Measurements from ENCODE around the gene ERGIC3.
"Not testable (repeated sequence)": the region's sequence is repeated elsewhere in the genome, so short reads cannot be mapped to it uniquely, and the experiment has no call there.

Gene ERGIC3

GRCh38 chr20:35541783-35542662, at the start of gene ERGIC3:
Gene ERGIC3, plus strand, starts transcription at chr20:35542078. Its CDS starts 20 bp downstream, at chr20:35542098.
- DNase-seq, result peak; percentile 99

DNA sequence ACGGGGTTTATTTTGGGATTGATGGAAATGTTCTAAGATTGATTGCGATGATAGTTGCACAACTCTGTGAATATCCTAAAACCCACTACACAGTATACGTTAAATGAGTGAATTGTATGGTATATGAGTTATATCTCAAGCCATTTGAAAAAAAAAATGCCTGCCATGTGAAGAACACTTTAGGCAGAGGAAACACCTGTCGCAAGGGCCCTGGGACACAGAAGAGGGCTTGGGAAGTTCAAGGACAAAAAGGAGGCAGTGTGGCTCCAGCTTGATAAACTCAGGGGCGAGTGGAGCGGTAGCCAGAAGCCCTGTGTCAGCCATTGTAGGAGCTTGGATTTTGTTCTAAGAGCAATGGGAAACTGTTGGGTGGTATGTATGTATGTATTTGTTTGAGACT, 49.5 kb upstream of the ERGIC3 start:
- no peak for DNase-seq

DNA sequence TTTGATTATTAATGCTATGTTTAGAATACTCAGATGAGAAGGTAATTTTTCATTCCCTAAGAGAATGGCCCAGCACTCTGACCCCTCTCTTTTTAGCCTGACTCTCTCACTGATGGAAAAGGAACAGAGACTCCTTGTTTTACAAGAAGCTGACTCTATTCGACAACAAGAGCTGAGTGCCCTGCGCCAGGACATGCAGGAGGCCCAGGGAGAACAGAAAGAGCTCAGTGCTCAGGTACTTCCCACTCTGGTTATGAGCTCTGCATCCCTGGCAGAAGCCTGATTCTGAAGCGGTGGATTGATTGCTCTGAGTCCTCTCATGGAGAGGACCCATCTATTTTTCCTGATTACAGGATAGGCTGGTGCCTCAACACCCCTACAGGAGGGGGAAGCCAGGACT, 45.4 kb upstream of the ERGIC3 start:
- no peak for DNase-seq

DNA sequence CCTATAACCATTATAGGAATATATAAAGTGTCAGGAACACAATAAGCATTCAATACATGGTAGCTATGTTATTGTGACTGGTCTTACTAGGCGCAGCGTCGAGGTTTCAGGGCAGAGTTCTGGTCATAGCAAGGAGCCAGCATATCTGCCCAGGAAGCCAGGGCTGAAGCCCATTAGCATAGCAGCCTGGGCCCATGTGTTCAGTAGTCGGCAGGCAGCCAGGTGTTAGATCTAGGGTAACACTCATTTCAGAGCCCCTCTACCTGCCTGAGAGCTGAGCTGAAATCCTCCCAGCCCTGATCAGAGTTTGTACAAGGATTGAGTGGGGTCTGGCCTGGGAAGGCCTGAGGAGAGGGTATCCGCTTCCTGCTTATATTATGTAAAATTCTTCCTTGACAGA, 44.6 kb upstream of the ERGIC3 start:
- DNase-seq, result no peak

GRCh38 chr20:35497780-35498189, 44.1 kb upstream of the ERGIC3 start:
- DNase-seq, result no peak

GRCh38 chr20:35499271-35499670, 42.6 kb upstream of the ERGIC3 start:
- no peak for DNase-seq

DNA sequence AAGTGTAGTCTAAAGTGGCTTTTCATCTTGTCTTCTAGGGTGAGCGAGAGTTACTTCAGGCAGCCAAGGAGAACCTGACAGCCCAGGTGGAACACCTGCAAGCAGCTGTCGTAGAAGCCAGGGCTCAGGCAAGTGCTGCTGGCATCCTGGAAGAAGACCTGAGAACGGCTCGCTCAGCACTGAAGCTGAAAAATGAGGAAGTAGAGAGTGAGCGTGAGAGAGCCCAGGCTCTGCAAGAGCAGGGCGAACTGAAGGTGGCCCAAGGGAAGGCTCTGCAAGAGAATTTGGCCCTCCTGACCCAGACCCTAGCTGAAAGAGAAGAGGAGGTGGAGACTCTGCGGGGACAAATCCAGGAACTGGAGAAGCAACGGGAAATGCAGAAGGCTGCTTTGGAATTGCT, 39.5 kb upstream of the ERGIC3 start:
- no peak for DNase-seq

GRCh38 chr20:35503281-35503680, 38.6 kb upstream of the ERGIC3 start:
- DNase-seq, result no peak

- DNase-seq, result no peak
These were observed 37.9 kb upstream of the ERGIC3 start for GRCh38 chr20:35503841-35504561.

DNA sequence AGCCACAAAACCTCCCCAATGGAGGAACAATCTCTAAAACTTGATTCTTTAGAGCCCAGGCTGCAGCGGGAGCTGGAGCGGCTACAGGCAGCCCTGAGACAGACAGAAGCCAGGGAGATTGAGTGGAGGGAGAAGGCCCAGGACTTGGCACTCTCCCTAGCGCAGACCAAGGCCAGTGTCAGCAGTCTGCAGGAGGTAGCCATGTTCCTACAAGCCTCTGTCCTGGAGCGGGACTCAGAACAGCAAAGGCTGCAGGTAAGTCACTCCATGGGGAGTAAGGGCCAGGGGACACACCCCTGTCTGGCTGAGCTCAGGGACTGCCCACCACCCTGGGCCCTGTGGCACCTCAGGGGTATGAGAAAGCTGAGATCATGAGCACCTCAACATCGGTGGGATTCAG, 37.1 kb upstream of the ERGIC3 start:
- DNase-seq, result no peak

DNA sequence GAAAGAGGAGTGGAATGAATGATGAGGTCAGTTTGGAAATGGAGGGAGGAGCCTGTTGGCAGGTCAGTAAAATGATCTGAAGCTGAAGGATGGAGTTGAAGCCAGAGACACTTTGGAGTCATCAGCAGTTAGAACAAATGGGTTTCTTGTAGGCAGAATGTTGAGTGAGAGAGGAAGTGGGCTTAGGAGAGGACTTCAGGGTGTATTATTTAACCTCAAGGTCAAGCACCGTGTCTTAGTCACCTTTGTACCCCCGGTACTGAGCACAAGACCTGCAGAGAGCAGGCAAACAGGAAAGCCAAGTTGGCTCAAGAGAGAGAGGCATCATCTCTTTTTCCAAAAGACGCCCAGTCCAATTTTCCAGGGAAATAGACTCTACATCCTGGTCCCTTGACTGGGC, 35.7 kb upstream of the ERGIC3 start:
- DNase-seq, result no peak

GRCh38 chr20:35506872-35507638, 34.8 kb upstream of the ERGIC3 start:
- no peak for DNase-seq

- DNase-seq, result no peak
These were observed 33.2 kb upstream of the ERGIC3 start for GRCh38 chr20:35508493-35509218.

- DNase-seq, result no peak
These were observed 30.7 kb upstream of the ERGIC3 start for GRCh38 chr20:35510951-35511735.

DNA sequence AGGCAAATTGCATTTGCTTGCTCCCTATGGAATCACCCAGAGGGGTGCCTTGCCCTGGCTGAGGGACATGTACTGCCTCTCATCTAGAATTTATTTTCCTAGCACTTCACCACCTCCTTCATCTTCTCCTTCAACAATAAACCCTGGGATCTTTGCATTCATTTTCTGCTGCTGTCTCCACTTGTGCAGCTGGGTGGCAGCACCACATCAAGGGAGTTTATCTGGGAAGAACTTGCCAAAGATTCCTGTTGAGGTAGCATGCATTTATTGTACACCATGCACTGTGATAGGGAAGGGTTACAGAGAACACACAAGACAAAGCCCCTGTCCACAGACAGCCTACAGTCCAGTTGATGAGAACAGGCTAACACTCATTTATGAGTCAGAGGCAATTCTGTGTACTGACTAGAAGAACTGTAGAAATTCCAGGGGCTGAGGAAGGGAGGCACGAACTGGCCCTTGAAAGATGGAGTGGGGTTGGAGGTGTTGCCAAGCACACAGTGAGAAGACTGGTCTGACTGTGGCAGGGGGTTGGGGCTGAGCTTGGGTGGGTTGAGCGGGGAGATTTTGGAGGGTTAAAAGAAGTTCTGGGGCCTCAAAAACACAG, 30.0 kb upstream of the ERGIC3 start:
- peak; percentile 61 for DNase-seq

- no peak for DNase-seq
These were observed 27.4 kb upstream of the ERGIC3 start for GRCh38 chr20:35514371-35514932.

GRCh38 chr20:35515341-35515740, 26.5 kb upstream of the ERGIC3 start:
- no peak for DNase-seq

- no peak for DNase-seq
These were observed 25.8 kb upstream of the ERGIC3 start for GRCh38 chr20:35515949-35516645.

DNA sequence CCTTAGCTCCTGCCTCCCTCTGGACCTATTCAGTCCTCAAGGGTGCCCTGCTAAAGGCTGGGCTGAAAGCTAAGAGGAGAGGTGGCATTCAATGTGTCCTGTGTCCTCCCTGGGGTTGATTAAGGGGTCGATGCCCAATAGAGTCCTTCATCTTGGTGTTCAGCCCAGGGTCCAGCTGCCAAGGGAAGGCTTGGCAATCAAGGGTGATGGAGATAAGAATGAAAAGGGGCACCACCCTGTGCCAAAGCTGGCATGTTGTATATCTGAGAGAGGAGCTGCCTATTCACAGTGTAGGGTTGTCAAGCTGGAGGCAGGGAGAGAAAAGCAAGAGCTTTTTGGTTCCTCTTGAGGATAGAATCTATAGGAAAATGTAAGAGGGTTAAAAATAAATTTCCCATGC, 24.8 kb upstream of the ERGIC3 start:
- no peak for DNase-seq

DNA sequence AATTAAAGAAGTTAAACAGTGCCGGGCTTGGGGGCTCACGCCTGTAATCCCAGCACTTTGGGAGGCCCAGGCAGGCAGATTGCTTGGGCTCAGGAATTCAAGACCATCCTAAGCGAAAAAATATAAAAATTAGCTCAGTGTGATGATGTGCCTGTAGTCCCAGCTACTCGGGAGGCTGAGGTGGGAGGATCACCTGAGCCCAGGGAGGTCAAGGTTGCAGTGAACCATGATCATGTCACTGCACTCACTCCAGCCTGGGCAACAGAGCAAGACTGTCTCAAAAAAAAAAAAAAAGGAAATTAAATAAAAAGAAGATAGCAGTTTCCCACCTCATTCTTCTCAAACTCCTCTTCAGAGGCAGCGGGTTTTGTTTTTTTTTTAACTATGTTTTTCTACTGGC, 24.1 kb upstream of the ERGIC3 start:
- DNase-seq, result not testable (repeated sequence)

Data from NCI-H82 (cell line).